Measurements from ENCODE around the gene ITPKC.
A peak's percentile ranks its signal among the peaks of the same experiment; 100 is the strongest.

Gene ITPKC

GRCh38 chr19:40774916-40775631 is 58.2 kb downstream of the ITPKC start, which contains the start of gene MIA:
Gene MIA, plus strand, starts transcription at chr19:40775521. Its CDS starts 22 bp downstream, at chr19:40775543.
- in situ Hi-C loops (cut with MboI; ENCODE audit: low sequenced_read_pairs, unreplicated experiment) = no loop called here
- no peak for TF ChIP-seq CTCF (IDR thresholded peaks at IDR 0.05; ENCODE audit: borderline replicate concordance, control extremely low read depth, extremely low read depth, insufficient read depth, missing control alignments)
- no peak for DNase-seq (ENCODE audit: low spot score)

GRCh38 chr19:40775632-40776022 is 58.7 kb downstream of the ITPKC start:
- no peak for DNase-seq (ENCODE audit: low spot score)
- TF ChIP-seq CTCF (IDR thresholded peaks at IDR 0.05; ENCODE audit: borderline replicate concordance, control extremely low read depth, extremely low read depth, insufficient read depth, missing control alignments) = no peak
- in situ Hi-C loops (cut with MboI; ENCODE audit: low sequenced_read_pairs, unreplicated experiment) = no loop called here

- no peak for TF ChIP-seq CTCF (IDR thresholded peaks at IDR 0.05; ENCODE audit: borderline replicate concordance, control extremely low read depth, extremely low read depth, insufficient read depth, missing control alignments)
- DNase-seq (ENCODE audit: low spot score) = no peak
- in situ Hi-C loops (cut with MboI; ENCODE audit: low sequenced_read_pairs, unreplicated experiment) = no loop called here
Observed at GRCh38 chr19:40776364-40776763, 59.5 kb downstream of the ITPKC start.

- in situ Hi-C loops (cut with MboI; ENCODE audit: low sequenced_read_pairs, unreplicated experiment) = no loop called here
Observed at GRCh38 chr19:40776932-40777644, 60.2 kb downstream of the ITPKC start.

GRCh38 chr19:40777645-40777936 is 60.7 kb downstream of the ITPKC start:
- DNase-seq (ENCODE audit: low spot score) = no peak
- no peak for TF ChIP-seq CTCF (IDR thresholded peaks at IDR 0.05; ENCODE audit: borderline replicate concordance, control extremely low read depth, extremely low read depth, insufficient read depth, missing control alignments)
- in situ Hi-C loops (cut with MboI; ENCODE audit: low sequenced_read_pairs, unreplicated experiment) = no loop called here

More at GRCh38 chr19:40776932-40777644, 60.2 kb downstream of the ITPKC start:
- DNase-seq (ENCODE audit: low spot score) = peak; percentile 85
- TF ChIP-seq CTCF (IDR thresholded peaks at IDR 0.05; ENCODE audit: borderline replicate concordance, control extremely low read depth, extremely low read depth, insufficient read depth, missing control alignments) = no peak

GRCh38 chr19:40777937-40778705 is 61.2 kb downstream of the ITPKC start, which contains the start of gene RAB4B:
Gene RAB4B, plus strand, starts transcription at chr19:40778247. Its CDS starts 129 bp downstream, at chr19:40778376.
- no peak for TF ChIP-seq CTCF (IDR thresholded peaks at IDR 0.05; ENCODE audit: borderline replicate concordance, control extremely low read depth, extremely low read depth, insufficient read depth, missing control alignments)
- DNase-seq (ENCODE audit: low spot score) = peak; percentile 95
- in situ Hi-C loops (cut with MboI; ENCODE audit: low sequenced_read_pairs, unreplicated experiment) = no loop called here
